ENCODE results near the gene ASXL1. TPM values are rescaled to one million over a fixed set of nuclear protein-coding genes. Genes with fewer than 3 reads are reported as not detected.

Gene ASXL1
- polyA plus RNA-seq, 3 donors = 1.8 to 47.1 (median 2.8) TPM

DNA sequence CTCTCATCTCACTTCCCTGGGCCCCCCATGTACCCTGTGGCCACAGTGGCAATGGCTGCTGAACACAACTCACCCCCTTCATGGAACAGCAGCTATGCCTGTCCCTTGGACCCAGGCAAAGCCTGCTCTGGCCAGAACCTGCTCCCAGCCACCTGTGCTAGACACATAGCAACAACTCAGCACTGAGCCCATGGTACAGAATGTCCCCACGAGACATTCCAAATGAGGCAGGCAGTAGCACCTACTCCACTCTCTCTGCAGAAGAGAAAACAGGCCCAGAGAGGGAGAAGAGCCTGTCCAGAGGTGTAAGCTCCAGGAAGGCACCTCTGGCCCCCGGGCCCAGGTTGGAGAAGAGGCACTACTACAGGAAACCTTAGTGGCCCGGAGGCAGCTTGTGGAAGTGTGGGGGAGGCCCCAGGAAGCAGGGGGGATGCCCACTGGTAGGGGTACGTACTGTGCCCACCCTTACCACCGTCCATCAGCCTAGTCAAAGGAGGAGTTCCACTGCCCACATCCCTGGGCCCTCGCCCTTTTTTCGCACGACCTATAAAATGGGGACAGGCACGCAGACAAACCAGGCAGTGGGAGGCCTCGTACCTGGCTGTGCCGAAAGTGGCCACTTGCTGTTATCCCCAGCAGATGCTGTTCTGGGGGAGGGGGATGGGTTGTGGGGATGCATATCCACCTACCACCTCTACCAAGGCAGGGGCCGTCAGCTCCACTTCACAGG, 97.2 kb downstream of the ASXL1 start:
- 83% methylated on average over 6 of the region's 12 CpGs for WGBS (ENCODE audit: insufficient coverage)
- Mint-ChIP-seq H3K27ac (no peak overlapping the region), H3K27me3 (ENCODE audit: low read depth in 3 of 3) (peaks cover 0 to 1% (median 0%) of the 10 kb centered on the region in 3 donors), H3K9me3 (peaks cover 0 to 2% (median 0%) of the 10 kb centered on the region in 7 donors), H3K4me1 (peaks cover 24% of the 10 kb centered on the region), H3K4me3 (no peak overlapping the region), H3K36me3 (peaks cover 44 to 46% of the 10 kb centered on the region in 2 donors)
- Histone ChIP-seq H3K4me3 (replicated peaks in 1 of 3; ENCODE audit: low read depth in 2 of 3, low read length in 3 of 3) (no peak overlapping the region), H3K79me2 (ENCODE audit: insufficient read depth, low read length) (no peaks in the 10 kb centered on the region), H3K9ac (ENCODE audit: insufficient read depth, low read length, poor library complexity, severe bottlenecking) (no peak overlapping the region), H3K4me1 (ENCODE audit: control insufficient read depth in 1 of 2, insufficient read depth in 2 of 2, low read length in 2 of 2) (peaks cover 16 to 25% of the 10 kb centered on the region in 2 donors), H3K4me2 (replicated peaks; ENCODE audit: extremely low read depth, low read length, poor library complexity, severe bottlenecking) (no peak overlapping the region), H3K27ac (ENCODE audit: low read depth in 1 of 2, low read length in 2 of 2) (no peak overlapping the region), H4K20me1 (ENCODE audit: insufficient read depth, low read length) (peaks cover 48% of the 10 kb centered on the region), H3K9me3 (replicated peaks in 1 of 2; ENCODE audit: control insufficient read depth in 1 of 2, insufficient read depth in 1 of 2, low read length in 2 of 2) (no peaks in the 10 kb centered on the region), H3K27me3 (ENCODE audit: control insufficient read depth in 2 of 2, insufficient read depth in 2 of 2, low read length in 2 of 2) (no peaks in the 10 kb centered on the region), H3K36me3 (replicated peaks in 1 of 2; ENCODE audit: control insufficient read depth in 1 of 2, insufficient read depth in 2 of 2, low read length in 2 of 2) (peaks cover 32 to 61% of the 10 kb centered on the region in 2 donors), H2AFZ (ENCODE audit: insufficient read depth, low read depth, low read length, poor library complexity, severe bottlenecking) (no peak overlapping the region)
- no peak for DNase-seq
- TF ChIP-seq, protein P1, sequence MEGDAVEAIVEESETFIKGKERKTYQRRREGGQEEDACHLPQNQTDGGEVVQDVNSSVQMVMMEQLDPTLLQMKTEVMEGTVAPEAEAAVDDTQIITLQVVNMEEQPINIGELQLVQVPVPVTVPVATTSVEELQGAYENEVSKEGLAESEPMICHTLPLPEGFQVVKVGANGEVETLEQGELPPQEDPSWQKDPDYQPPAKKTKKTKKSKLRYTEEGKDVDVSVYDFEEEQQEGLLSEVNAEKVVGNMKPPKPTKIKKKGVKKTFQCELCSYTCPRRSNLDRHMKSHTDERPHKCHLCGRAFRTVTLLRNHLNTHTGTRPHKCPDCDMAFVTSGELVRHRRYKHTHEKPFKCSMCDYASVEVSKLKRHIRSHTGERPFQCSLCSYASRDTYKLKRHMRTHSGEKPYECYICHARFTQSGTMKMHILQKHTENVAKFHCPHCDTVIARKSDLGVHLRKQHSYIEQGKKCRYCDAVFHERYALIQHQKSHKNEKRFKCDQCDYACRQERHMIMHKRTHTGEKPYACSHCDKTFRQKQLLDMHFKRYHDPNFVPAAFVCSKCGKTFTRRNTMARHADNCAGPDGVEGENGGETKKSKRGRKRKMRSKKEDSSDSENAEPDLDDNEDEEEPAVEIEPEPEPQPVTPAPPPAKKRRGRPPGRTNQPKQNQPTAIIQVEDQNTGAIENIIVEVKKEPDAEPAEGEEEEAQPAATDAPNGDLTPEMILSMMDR (IDR thresholded peaks at IDR 0.05) = no peak
- intact Hi-C loops (cut with micrococcal nuclease) = no loop called here

DNA sequence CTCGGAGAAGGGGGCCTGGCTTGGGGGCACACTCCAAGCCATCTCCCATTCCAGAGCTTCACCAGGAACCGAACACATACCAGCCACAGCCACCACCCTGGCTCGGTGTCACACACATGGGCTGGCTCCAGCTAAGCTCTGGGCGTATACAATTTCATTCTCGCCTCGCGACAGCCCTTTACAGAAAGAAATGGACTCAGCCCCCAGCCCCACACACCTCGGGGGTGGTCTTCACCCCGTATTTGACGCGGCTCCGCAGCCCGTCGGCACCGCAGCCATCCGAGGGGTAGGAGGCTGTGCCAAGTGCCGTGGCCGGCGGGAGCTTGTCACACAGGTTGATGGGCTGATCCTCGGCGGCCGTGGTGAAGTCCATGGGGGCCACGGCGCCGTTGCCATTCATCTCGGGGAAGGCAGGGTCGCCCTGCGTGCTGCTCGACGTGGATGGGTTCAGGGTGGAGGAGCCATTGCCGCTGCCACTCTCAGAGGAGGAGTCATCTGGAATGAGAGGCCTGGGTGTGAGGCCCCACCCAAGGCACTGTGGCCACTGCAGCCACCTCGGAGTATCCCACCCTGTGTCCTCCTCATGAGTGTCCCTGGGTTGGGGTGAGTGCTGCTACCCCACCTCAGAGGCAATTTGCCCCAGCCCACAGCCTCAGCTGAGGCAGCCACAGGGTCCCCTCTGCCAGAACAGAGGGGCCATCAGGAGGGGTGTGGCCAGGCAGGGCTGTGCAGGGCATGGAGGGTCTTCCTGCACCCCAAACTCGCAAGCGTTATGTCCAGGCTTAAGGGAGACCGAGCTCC, 98.0 kb downstream of the ASXL1 start:
- Mint-ChIP-seq H3K4me3 (no peak overlapping the region), H3K27ac (no peak overlapping the region), H3K4me1 (peaks cover 16% of the 10 kb centered on the region), H3K27me3 (ENCODE audit: low read depth in 3 of 3) (no peaks in the 10 kb centered on the region), H3K36me3 (peaks cover 39 to 44% of the 10 kb centered on the region in 2 donors), H3K9me3 (peaks cover 0 to under 1% (median 0%) of the 10 kb centered on the region in 7 donors)
- Histone ChIP-seq H3K9ac (ENCODE audit: insufficient read depth, low read length, poor library complexity, severe bottlenecking) (no peak overlapping the region), H3K27ac (ENCODE audit: low read depth in 1 of 2, low read length in 2 of 2) (no peak overlapping the region), H3K27me3 (ENCODE audit: control insufficient read depth in 2 of 2, insufficient read depth in 2 of 2, low read length in 2 of 2) (no peaks in the 10 kb centered on the region), H3K4me2 (replicated peaks; ENCODE audit: extremely low read depth, low read length, poor library complexity, severe bottlenecking) (no peak overlapping the region), H3K79me2 (ENCODE audit: insufficient read depth, low read length) (no peaks in the 10 kb centered on the region), H4K20me1 (ENCODE audit: insufficient read depth, low read length) (peaks cover 46% of the 10 kb centered on the region), H2AFZ (ENCODE audit: insufficient read depth, low read depth, low read length, poor library complexity, severe bottlenecking) (no peak overlapping the region), H3K4me3 (replicated peaks in 1 of 3; ENCODE audit: low read depth in 2 of 3, low read length in 3 of 3) (no peak overlapping the region), H3K9me3 (replicated peaks in 1 of 2; ENCODE audit: control insufficient read depth in 1 of 2, insufficient read depth in 1 of 2, low read length in 2 of 2) (no peaks in the 10 kb centered on the region), H3K36me3 (replicated peaks in 1 of 2; ENCODE audit: control insufficient read depth in 1 of 2, insufficient read depth in 2 of 2, low read length in 2 of 2) (peaks cover 32 to 54% of the 10 kb centered on the region in 2 donors), H3K4me1 (ENCODE audit: control insufficient read depth in 1 of 2, insufficient read depth in 2 of 2, low read length in 2 of 2) (peaks cover 10 to 17% of the 10 kb centered on the region in 2 donors)
- DNase-seq = no peak
- 98% methylated on average over 30 of the region's 35 CpGs for WGBS (ENCODE audit: insufficient coverage)
- intact Hi-C loops (cut with micrococcal nuclease) = no loop called here
- TF ChIP-seq, protein P1 (IDR thresholded peaks at IDR 0.05) = no peak
